Caco-2 (cell line): ENCODE data around the gene ECHS1. TPM values are rescaled to one million over a fixed set of nuclear protein-coding genes. Genes with fewer than 3 reads are reported as not detected.

Experiments used
- BruUV-seq: library from RNA; stranded (reverse); fragments of 400-500 nt; replicated peaks from 2 replicates; lab custom pipeline; 2021; lab: Mats Ljungman, UMichigan
- CTCF ChIA-PET: fragments of 300-600 bp; sonication (Branson Sonifier 250); formaldehyde crosslinking; loops from one replicate; lab custom pipeline; 2022; ENCODE audit warnings: antibody characterized with exemption; lab: Charles Lee
- POLR2A ChIA-PET: fragments of 300-600 bp; sonication (Branson Sonifier 250); formaldehyde crosslinking; loops from one replicate; lab custom pipeline; 2022; ENCODE audit warnings: antibody characterized with exemption; lab: Charles Lee
- DNase-seq, 2 experiments: peaks; one replicate each; pipeline versions ENCODE4 v3.0.0 to v3.0.0-alpha.2; 2020 to 2022
- H3K27me3 ChIP-seq: replicated peaks from 2 replicates; pipeline ENCODE4 v1.6.0; 2011; ENCODE audit warnings: low read length; ENCODE audit not compliant: control insufficient read depth, insufficient read depth
- H3K36me3 ChIP-seq: 2 replicates; pipeline ENCODE4 v1.5.1; 2011; ENCODE audit warnings: low read length; ENCODE audit not compliant: control insufficient read depth, insufficient read depth
- H3K4me1 ChIP-seq: fragments of 250-450 bp; sonication (Bioruptor Pico); 2 replicates; pipeline ENCODE4 v1.5.1; 2020; ENCODE audit warnings: mild to moderate bottlenecking
- H3K4me3 ChIP-seq: 2 replicates; pipeline ENCODE4 v1.5.1; 2011; ENCODE audit warnings: low read depth, mild to moderate bottlenecking, control low read depth, low read length
- H3K9me3 ChIP-seq: fragments of 250-450 bp; sonication (Bioruptor Pico); 2 replicates; pipeline ENCODE4 v1.5.1; 2020; ENCODE audit warnings: mild to moderate bottlenecking, moderate library complexity
- H3K27ac Mint-ChIP-seq: one replicate; pipeline ENCODE4 v1.8.0; 2022; ENCODE audit warnings: mixed read lengths; ENCODE audit not compliant: unreplicated experiment
- H3K27me3 Mint-ChIP-seq: one replicate; pipeline ENCODE4 v1.8.0; 2022; ENCODE audit warnings: mixed read lengths; ENCODE audit not compliant: insufficient read depth, unreplicated experiment
- H3K36me3 Mint-ChIP-seq: one replicate; pipeline ENCODE4 v1.8.0; 2022; ENCODE audit warnings: mild to moderate bottlenecking, mixed read lengths; ENCODE audit not compliant: insufficient read depth, unreplicated experiment
- H3K4me1 Mint-ChIP-seq: one replicate; pipeline ENCODE4 v1.8.0; 2022; ENCODE audit warnings: low read depth, mixed read lengths; ENCODE audit not compliant: unreplicated experiment
- H3K4me3 Mint-ChIP-seq: one replicate; pipeline ENCODE4 v1.8.0; 2022; ENCODE audit warnings: mild to moderate bottlenecking, moderate library complexity, mixed read lengths; ENCODE audit not compliant: unreplicated experiment
- H3K9me3 Mint-ChIP-seq: one replicate; pipeline ENCODE4 v1.8.0; 2022; ENCODE audit warnings: mixed read lengths; ENCODE audit not compliant: unreplicated experiment
- CTCF ChIP-seq, 2 experiments: fragments of 200-600 bp in 1 of 2; IDR thresholded peaks; 1 replicate in 1 of 2; 2 replicates in 1 of 2; pipeline versions ENCODE4 v1.5.1 to v1.8.0; 2011 to 2022; ENCODE audit warnings: antibody characterized with exemption in 1 of 2, control low read depth in 1 of 2, inconsistent platforms in 1 of 2, low read depth in 1 of 2, low read length in 1 of 2, mild to moderate bottlenecking in 1 of 2, moderate library complexity in 1 of 2; ENCODE audit not compliant: insufficient read depth in 1 of 2, severe bottlenecking in 1 of 2, unreplicated experiment in 1 of 2
- intact Hi-C: fragments of 100-400 bp; cut with micrococcal nuclease; formaldehyde crosslinking; loops from one replicate; pipeline ENCODE4 v1.10.0; 2022; ENCODE audit not compliant: unreplicated experiment
- microRNA-seq: library from miRNA; unstranded; fragments of <30 nt; microRNA quantifications from one replicate; pipeline ENCODE4 v1.2.0, GENCODE V29; 2022
- total RNA-seq: library from RNA; stranded (reverse); gene quantifications from 2 replicates; pipeline ENCODE4 v1.2.3, GENCODE V29; 2022

ECHS1 gene
- total RNA-seq, 1 experiment from 2014 or later: 247 TPM

GRCh38 chr10:133312769-133313145 lies 60.4 kb downstream of the ECHS1 start:
- DNase-seq: no peak
- H3K9me3 Mint-ChIP-seq: no peaks in the 10 kb centered on the region
- peaks cover 4% of the 10 kb centered on the region for H3K4me1 Mint-ChIP-seq
- POLR2A ChIA-PET: no interaction called here
- Histone ChIP-seq H3K4me3 (no peak overlapping the region), H3K36me3 (peaks cover 5% of the 10 kb centered on the region), H3K4me1 (no peaks in the 10 kb centered on the region), H3K27me3 (no peaks in the 10 kb centered on the region), H3K9me3 (no peaks in the 10 kb centered on the region)
- no peak overlapping the region for H3K27ac Mint-ChIP-seq
- no peak for TF ChIP-seq CTCF (IDR thresholded peaks at IDR 0.05; ENCODE audit: insufficient read depth in 1 of 2, low read depth in 1 of 2, low read length in 1 of 2, severe bottlenecking in 1 of 2, unreplicated experiment in 1 of 2)
- intact Hi-C loops: no loop called here
- no peaks in the 10 kb centered on the region for H3K27me3 Mint-ChIP-seq
- no peak overlapping the region for H3K4me3 Mint-ChIP-seq
- H3K36me3 Mint-ChIP-seq: peaks cover 44% of the 10 kb centered on the region
- BruUV-seq: no TSS peak
- CTCF ChIA-PET: no interaction called here

Small RNAs within 50 kb of the gene (microRNA-seq; reads per million reads assigned to microRNA genes)
- gene MIR3944: 19.3 reads per million, percentile 56 among the genes with 10 or more reads in this experiment

Other genes starting within 250 kb of the ECHS1 start
- 1.5 and 3.2 TPM in 2 replicates for gene KNDC1, start 213.1 kb downstream of the ECHS1 start, total RNA-seq
- gene UTF1, start 143.1 kb downstream of the ECHS1 start, total RNA-seq: not detected in 2 replicates
- 0.12 TPM in 1 of 2 replicates, not detected in the other for gene VENTX, start 135.5 kb downstream of the ECHS1 start, total RNA-seq
- gene ADAM8, start 96.5 kb downstream of the ECHS1 start, total RNA-seq: 13.4 and 16.8 TPM in 2 replicates
- 92.2 and 93.3 TPM in 2 replicates for gene TUBGCP2, start 64.5 kb downstream of the ECHS1 start, total RNA-seq
- gene ZNF511, start 64.4 kb downstream of the ECHS1 start, total RNA-seq: 98.5 and 112 TPM in 2 replicates
- not detected in 2 replicates for gene CALY, start 36.5 kb downstream of the ECHS1 start, total RNA-seq
- gene PRAP1, start 26.0 kb downstream of the ECHS1 start, total RNA-seq: 0.34 TPM in 1 of 2 replicates, not detected in the other
- 108 and 119 TPM in 2 replicates for gene FUOM, start 15.3 kb downstream of the ECHS1 start, total RNA-seq
- gene PAOX, start 5.9 kb upstream of the ECHS1 start, total RNA-seq: 6.7 and 7.3 TPM in 2 replicates
- gene MTG1, start 20.8 kb upstream of the ECHS1 start, total RNA-seq: 111 and 113 TPM in 2 replicates
- gene SPRN, start 51.3 kb upstream of the ECHS1 start, total RNA-seq: not detected in 2 replicates
- gene SCART1, start 80.6 kb upstream of the ECHS1 start, total RNA-seq: 0.70 and 0.73 TPM in 2 replicates
- 0.23 TPM in 1 of 2 replicates, not detected in the other for gene CYP2E1, start 154.0 kb upstream of the ECHS1 start, total RNA-seq
- gene SYCE1, start 192.2 kb upstream of the ECHS1 start, total RNA-seq: not detected in 2 replicates